ENCODE data around the gene WDR82. TPM values are rescaled to one million over a fixed set of nuclear protein-coding genes. Genes with fewer than 3 reads are reported as not detected.

Gene WDR82
- polyA plus RNA-seq, 3 donors: 110 to 117 (median 116) TPM

DNA sequence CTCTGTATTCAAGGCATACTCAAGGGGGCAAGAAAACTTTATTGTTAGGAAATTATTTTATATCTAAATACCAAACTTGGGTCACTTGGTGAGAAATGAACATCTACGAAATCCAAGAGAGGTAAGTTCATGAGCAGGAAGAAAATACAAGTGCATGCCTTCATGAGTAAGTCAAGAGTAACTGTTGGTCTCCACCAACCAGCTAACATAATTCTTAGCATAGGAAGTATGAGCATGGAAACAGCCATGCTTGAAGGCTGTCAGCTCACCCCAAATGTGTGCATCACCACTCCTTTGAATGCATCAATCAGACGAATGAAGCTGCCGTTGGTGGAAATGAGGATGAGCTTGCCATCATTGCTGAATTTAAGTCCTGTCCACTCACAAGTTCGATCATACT lies 19.0 kb downstream of the WDR82 start:
- DNase-seq (ENCODE audit: low read depth in 3 of 3, low spot score in 2 of 3): no peak

DNA sequence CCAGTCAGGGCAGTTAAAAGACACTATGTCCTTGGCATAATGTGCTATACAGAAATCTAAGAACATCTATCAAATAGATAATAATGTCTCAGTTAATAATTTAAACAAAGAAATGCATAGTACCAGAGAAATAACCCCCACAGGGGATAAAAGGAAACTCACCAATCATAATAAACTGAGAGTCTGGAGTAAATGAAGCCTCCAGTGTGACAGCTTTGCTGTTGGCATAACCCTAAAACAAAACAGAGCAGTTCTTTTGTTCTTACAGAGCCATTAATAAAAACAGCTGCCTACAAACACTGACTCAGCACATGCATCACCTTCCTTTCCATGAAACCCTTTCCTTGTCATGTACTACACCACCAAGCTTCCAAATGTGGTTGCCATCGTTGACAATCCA lies 19.4 kb downstream of the WDR82 start:
- DNase-seq (ENCODE audit: low read depth in 3 of 3, low spot score in 2 of 3): no peak

DNA sequence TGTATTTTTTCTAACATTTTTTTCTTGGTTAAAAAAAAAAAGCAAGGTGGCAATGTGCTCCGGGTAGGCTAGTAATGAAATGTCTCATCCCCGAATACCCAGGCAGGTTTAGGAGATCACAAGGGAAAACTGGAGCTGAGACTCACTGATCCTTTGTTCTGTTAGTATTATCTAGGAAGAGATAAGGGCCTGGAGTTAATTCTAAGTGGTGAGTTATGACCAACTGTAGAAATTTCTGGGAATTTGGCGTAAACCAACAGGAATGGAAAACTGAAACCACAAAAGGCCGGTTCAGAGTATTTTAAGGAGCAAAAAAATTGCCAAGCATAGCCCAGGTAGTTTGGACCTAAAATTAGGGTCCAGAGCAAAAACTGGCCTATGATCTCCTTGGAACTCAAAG lies 20.5 kb downstream of the WDR82 start:
- no peak for DNase-seq (ENCODE audit: low read depth in 3 of 3, low spot score in 2 of 3)

DNA sequence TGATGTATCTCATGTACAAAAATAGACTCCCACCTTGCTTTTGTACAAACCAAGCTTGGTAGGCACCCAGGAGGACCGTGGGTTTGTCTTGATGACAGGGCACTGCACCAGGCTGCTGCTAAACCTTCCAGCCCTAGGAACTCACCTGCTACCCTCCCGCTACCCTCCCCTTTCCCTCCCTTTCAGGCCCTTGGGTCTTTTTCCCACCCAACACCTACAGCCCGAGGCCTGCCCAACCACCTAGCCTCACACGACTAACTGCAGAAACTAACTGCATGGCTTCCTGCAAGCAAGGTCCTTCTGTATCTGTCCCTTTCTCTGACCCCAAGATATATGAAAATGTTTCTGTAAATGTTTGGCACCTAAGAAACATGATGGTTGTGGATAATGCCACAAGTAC lies 21.8 kb downstream of the WDR82 start:
- DNase-seq (ENCODE audit: low read depth in 3 of 3, low spot score in 2 of 3): no peak

DNA sequence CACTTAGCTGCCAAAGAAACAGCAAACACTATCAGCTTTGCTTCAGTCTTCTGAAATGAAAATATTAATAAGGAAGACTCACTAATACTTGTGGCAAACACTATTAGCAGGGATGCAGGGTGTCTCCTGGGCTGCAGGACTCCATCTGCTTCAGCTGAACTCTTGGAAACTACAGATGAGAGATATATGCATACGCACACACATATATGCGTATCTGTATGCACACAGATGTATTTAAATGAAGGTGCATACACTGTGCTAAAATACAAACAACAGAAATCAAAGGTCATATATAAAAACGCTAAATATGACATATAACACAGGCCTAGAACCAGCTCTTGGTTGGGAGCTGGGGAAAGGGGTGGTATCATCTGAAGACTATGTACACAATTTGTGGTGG lies 22.3 kb downstream of the WDR82 start:
- DNase-seq (ENCODE audit: low read depth in 3 of 3, low spot score in 2 of 3): no peak

DNA sequence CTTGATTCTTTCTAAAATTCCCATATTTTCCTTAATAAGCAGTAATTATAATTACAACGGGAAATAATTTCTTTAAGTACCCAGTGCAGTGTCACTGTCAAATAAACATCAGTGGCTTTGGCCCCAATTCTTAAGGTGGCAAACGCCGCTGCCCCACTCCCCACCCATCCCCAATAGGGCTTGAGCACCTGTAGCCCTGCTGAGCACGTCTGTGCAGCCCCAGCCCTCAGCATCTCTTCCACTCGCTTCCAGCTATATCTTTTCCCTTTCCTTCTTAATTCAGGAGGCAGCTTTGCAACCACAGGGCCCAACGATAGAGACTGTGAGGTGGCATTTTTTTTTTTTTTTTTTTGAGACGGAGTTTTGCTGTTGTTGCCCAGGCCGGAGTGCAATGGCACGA lies 23.8 kb downstream of the WDR82 start:
- no peak for DNase-seq (ENCODE audit: low read depth in 3 of 3, low spot score in 2 of 3)

DNA sequence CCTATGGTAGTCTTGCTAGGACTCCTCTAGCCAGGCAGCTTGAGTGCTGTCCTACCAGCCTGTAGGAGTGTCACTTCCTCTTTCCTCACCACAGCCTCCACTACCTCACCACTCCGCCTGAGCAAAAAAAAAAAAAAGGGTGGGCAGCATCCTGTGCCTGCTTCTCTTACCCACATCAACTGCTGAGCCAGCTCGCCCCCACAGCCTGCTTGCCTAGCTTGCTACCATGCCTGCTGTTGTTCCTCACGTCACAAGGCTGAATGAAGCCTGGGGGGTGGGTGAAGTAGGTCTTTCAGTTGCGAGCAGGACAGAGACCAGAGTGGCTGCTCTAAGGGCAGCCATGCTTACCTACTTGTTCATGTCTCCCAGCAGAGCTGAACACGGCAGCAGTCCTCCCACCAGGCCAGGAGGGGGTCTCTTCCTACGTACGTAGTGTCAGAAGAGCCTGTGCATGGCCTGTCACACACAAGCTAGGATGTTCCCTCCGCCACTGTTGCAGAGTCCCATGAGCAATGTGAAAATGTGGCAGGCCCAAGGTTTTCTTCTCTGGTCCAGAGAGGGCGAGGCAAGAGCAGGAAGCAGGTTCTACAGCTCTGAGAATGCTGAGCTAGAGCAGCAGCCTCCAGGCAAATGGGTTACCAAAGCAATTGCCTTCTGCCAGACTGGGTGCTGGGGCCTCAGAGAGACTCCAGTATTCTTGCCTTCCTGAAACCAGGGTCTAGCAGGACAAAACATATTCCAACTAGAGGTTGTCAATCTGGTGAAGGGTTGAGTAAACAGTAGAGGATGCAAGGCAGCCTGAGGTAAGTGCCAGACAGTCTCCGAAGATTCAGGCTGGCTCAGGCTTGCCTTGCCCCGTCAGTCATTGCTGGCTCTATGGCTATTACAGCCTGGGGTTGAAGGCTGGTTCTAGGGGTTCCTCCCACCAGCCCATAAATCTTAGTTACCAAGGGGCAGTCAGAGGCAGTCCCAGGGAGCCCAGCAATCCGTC lies 24.8 kb downstream of the WDR82 start:
- DNase-seq (ENCODE audit: low read depth in 3 of 3, low spot score in 2 of 3): no peak

DNA sequence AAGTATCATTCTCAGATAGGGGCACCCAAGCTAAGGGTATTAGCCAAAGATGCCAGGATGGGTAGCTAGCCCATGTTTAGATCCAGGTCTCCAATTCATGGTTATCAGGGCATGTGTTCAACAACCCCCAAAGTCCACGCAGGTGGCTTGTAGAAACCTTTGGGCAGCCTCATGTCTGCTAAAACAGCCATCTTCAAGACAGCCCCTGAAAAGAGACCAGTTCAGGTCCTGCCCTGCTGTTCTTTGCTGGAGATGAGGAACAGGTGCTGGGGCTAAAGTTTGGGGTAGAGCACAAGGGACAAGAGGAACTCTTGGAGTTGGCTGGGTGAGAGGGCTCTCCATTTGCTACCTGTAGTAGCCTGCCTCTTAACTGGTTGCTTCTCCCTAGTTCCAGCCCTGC lies 28.3 kb downstream of the WDR82 start:
- DNase-seq (ENCODE audit: low read depth in 3 of 3, low spot score in 2 of 3): no peak

DNA sequence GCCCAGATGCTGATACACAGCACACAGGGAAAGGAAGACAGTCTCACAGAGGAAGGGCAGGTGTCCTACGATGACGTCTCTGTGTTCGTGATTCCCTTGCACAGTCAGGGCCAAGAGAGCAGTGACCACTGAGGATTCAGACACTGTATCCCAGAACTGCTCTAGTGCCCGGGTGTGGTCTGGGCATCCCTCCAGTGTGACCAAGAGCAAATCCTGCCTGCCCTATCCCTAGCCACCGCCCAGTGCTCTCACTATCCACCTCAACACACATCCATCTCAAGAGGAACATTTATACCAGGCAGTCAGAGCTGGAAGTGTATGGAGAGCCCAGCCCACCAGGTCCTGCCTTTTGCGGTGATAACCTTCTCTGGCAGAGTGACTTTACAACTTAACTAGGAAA lies 28.8 kb downstream of the WDR82 start:
- no peak for DNase-seq (ENCODE audit: low read depth in 3 of 3, low spot score in 2 of 3)

DNA sequence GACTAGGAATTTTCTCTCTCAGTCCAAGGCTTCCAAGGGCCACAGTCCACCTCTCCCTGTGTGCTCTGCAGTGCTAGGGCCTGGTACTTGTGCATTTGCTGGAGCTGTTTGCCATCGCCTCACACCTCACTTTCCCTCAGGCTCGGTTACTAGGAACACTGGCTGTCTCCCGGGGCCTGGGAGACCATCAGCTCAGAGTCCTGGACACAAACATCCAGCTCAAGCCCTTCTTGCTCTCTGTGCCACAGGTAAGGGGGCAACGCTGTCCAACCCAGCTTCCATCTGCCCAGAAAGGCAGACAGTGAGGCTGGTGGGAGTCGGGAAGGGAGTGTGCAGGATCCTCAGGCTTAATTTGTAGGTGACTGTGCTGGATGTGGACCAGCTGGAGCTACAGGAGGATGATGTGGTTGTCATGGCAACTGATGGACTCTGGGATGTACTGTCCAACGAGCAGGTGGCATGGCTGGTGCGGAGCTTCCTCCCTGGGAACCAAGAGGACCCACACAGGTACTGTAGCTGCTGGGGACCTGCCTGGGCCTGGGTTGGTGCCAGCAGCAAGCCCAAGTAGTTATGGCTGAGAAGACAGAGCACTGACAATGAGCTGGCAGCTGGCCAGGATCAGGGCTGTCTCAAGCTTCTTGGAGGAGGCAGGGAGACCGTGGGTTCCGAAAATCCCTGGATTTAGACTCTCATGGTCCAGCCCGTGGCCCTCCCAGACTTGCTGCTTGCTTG lies 29.5 kb downstream of the WDR82 start:
- DNase-seq (ENCODE audit: low read depth in 3 of 3, low spot score in 2 of 3): no peak

DNA sequence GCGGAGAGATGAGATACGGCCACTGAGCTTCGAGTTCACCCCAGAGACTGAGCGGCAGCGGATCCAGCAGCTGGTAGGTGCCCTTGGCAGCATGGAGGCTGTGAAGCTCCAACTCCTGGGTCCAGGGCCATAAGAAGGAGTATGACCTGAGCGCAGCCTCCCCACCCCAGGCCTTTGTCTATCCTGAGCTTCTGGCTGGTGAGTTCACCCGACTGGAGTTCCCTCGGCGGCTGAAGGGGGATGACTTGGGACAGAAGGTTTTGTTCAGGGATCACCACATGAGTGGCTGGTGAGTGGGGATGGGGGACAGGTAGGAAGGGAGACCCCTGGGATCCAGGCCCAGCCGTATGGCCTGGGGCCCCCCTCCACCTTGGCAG lies 30.3 kb downstream of the WDR82 start:
- no peak for DNase-seq (ENCODE audit: low read depth in 3 of 3, low spot score in 2 of 3)

DNA sequence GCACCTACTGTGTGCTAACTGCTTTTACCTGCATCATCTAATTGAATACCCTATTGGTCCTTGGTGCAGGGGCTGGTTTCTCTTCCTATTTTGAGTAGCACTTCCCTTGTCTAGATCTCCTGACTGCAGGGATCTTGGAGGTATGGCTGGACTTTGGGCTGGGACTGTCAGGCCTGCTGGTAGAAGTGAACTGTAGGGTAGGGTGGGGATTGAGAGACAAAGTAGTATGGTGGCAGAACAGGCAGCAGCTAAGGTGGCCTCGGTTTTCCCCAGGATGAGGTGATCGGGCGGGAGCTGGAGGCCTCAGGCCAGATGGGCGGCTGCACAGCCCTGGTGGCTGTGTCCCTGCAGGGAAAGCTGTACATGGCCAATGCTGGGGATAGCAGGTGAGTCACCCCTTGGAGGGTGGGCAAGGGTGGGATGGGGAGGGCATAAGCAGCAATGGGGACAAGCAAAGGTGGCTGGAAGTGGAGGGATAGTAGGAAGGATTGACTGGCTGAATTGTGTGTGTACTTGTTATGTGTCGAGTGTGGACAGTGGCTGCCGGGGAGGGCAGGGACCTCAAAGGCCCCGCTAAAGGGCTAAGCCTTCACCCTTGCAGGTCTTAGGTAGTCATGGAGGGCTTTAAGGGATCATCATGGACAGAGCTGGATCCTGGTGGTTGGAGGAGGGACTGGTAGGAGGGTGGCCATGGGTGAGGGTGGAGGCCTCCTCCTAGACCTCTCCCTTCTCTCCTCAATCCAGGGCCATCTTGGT lies 30.9 kb downstream of the WDR82 start:
- DNase-seq (ENCODE audit: low read depth in 3 of 3, low spot score in 2 of 3): no peak

DNA sequence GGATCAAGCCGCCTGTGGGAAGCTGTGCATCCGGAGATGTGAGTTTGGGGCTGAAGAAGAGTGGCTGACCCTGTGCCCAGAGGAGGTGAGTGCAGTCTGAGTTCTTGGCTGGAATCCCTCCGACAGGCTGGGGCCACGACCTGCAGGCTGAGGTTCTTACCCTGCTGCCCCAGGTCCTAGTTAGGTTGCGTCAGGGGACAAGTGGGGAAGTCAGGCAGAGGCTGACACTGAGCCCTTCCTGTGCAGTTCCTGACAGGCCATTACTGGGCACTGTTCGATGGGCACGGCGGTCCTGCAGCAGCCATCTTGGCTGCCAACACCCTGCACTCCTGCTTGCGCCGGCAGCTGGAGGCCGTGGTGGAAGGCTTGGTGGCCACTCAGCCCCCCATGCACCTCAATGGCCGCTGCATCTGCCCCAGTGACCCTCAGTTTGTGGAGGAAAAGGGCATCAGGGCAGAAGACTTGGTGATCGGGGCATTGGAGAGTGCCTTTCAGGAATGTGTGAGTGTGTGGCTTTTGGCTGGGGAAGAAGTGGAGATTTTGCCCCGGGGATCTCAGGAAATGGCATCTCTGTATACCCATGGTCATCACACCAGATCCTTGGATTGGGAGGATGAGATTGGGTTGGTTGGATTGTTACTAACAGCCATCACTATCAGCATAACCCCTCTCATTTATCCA lies 31.6 kb downstream of the WDR82 start:
- no peak for DNase-seq (ENCODE audit: low read depth in 3 of 3, low spot score in 2 of 3)

DNA sequence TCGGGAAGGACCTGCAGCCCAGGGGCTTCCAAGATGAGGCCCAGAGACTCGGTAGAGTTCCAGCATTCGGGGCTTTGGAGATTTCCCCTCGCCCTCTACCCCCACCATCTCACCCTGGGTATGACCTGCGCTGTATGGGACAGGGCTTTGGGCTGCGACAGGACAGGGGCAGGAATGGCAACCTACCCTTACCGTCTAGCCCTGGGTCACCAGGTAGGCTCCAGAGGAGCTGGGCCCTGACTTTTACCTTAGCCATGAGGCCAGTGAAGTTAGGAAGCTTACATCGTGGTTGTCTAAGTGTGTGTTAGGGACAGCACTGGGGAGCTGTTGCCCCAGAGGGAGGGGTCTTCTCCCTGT lies 32.2 kb downstream of the WDR82 start:
- no peak for DNase-seq (ENCODE audit: low read depth in 3 of 3, low spot score in 2 of 3)

DNA sequence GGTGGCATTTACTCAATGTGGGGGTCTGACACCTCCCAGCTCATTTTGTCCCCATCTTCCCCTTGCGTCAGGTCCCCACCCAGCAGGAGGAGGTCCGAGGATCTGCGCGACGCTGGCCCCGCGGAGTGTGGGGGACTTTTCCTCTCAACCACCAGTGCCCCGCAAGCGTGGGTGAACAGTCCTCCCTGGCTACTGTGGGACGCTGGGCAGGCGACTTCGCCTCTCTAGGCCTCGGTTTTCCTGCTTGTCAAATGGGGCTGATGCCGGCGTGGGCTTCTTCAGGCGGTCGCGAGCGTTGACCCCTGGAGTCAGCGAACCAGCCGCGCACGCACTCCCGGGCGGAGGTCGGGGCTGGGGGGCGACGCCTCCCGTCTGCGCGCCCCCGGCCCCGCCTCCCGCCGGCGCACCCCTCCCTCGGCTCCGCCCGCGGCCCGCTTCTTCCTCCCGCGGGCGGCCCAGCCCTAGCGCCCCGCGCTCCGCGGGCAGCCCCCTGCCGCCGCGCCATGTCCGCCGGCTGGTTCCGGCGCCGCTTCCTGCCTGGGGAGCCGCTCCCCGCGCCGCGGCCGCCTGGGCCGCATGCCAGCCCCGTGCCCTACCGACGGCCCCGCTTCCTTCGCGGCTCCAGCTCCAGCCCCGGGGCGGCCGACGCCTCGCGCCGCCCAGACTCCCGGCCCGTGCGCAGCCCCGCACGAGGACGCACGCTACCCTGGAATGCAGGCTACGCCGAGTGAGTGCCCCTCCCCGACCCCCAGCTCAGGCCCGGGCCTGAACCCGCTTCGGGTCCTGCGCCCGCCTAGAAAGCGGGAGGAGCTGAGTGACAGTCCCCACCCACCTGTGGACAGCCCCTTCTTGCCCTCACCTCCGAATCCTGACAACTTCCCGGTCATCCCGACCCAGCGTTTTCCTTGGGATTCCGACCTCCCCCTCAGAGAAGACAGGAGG lies 32.9 kb downstream of the WDR82 start, which contains the start of gene PPM1M:
Gene PPM1M (plus strand): TSS at position 438 of the 942 bp plus-strand sequence. CDS start 66 bp downstream, at position 504.
- no peak for DNase-seq (ENCODE audit: low read depth in 3 of 3, low spot score in 2 of 3)

DNA sequence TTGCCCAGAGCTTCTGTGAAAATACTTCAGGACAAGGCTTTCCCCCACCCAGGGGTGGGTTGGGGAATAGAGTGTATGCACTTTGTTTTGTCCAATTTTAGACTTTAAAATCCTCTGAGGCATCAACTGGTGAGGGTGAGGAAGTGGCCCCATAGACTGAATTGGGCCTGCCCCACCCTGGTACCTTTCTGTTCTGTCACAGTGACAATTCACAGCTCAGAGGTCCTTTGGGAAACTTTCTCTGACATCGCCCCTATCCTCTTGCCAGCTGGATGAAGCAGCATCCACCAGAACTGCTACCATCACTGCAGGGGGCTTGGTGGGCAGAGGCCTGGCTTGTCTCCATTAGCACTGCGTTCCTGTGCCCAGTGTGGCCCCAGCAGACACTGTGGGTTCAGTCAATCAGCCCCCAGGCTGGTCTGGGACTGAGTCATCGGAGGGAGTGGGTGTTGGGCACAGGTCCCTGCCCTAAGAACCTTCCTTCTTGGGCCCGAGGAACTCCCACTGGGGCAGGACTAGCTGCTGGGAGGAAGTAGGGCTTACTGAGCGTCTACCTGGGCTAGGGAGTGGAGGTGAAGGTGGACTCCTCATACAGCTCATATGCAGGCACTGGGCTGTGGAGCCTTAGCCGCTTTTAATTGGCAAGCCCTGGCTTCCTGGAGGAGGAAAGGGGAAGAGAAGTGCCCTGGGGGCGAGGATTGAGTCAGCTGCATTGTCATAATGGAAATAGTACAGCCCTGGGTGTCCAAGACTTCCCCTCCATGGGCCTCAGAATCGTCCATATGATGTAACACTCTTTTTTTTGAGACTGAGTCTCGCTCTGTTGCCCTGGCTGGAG lies 34.4 kb downstream of the WDR82 start:
- DNase-seq (ENCODE audit: low read depth in 3 of 3, low spot score in 2 of 3): no peak

DNA sequence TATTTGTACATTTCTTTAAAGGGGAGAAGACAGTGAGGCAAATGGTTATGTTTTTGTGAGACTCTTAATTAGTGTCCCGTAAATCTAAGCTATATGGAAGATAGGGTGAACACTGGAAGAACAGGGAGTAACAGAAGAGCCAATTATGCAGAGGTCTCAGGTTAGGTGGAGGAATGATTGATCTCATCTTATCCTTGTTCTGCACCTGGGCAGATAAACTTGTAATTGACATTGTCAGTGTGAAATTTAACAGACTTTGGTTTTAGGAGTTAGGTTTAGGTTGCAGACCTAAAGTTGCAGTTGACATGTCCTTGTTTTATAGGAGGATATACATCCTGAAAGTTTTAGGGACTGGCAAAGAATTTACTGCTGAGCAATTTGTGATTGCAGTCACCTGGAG lies 36.4 kb downstream of the WDR82 start:
- no peak for DNase-seq (ENCODE audit: low read depth in 3 of 3, low spot score in 2 of 3)

DNA sequence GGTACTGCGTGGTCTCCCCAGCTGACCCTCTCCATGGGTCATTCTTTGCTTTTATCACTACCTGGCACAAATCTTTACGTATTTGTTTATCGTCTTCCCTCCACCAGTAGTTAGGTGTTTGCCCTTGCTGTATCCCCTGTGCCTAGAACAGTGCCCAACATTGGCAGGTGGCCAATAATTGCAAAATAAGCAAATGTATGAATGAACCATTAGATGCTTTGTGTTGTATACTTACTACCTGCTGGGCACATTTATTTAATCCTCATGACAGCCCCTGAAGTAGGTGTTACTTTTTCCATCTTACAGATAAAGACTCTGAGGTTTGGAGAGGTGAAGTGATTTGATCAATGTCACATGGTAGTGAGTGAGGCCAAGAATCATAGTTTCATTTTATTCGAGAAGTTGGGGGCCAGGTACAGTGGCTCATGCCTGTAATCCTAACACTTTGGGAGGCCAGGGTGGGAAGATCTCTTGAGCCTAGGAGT lies 37.5 kb downstream of the WDR82 start:
- no peak for DNase-seq (ENCODE audit: low read depth in 3 of 3, low spot score in 2 of 3)
